IMR-90 (cell line): ENCODE data around the gene L3MBTL4. TPM values are rescaled to one million over a fixed set of nuclear protein-coding genes. Genes with fewer than 3 reads are reported as not detected.

Experiments
- ATAC-seq: fragments of 200-7000 bp; cut with Tn5 transposase; 2 replicates; pipeline ENCODE4 v1.9.1; 2020; ENCODE audit warnings: low read depth, mild to moderate bottlenecking, moderate library complexity
- BruUV-seq: library from RNA; stranded (reverse); fragments of 400-500 nt; replicated peaks from 2 replicates; lab custom pipeline; 2021; lab: Mats Ljungman, UMichigan
- CTCF ChIA-PET: fragments of 300-600 bp; formaldehyde crosslinking; extraction: SDS; loops from one replicate; lab custom pipeline; 2021; ENCODE audit warnings: antibody characterized with exemption; lab: Yijun Ruan, JAX
- POLR2A ChIA-PET: fragments of 300-600 bp; sonication (Branson Sonifier 250); formaldehyde crosslinking; loops from one replicate; lab custom pipeline; 2022; ENCODE audit warnings: antibody characterized with exemption; ENCODE audit not compliant: unreplicated experiment; lab: Charles Lee
- DNase-seq: peaks from one replicate; pipeline ENCODE4 v3.0.0; 2013
- H2AFZ ChIP-seq: replicated peaks from 2 replicates; pipeline ENCODE3; 2013; ENCODE audit warnings: low read length, mild to moderate bottlenecking; ENCODE audit not compliant: poor library complexity
- H2AK5ac ChIP-seq: 2 replicates; pipeline ENCODE4 v1.6.1; 2013; ENCODE audit warnings: low read depth, low read length, inconsistent platforms
- H2AK9ac ChIP-seq: replicated peaks from 2 replicates; pipeline ENCODE3; 2013; ENCODE audit warnings: mild to moderate bottlenecking, low read depth, low read length, moderate library complexity; ENCODE audit not compliant: poor library complexity
- H2BK120ac ChIP-seq: 2 replicates; pipeline ENCODE4 v1.6.1; 2013; ENCODE audit warnings: low read depth, low read length, inconsistent platforms
- H2BK15ac ChIP-seq: 3 replicates; pipeline ENCODE4 v1.6.1; 2013; ENCODE audit warnings: low read depth, low read length, inconsistent platforms
- H2BK20ac ChIP-seq: 2 replicates; pipeline ENCODE4 v1.6.1; 2013; ENCODE audit warnings: low read depth, mild to moderate bottlenecking, inconsistent platforms, low read length, moderate library complexity
- H2BK5ac ChIP-seq: 2 replicates; pipeline ENCODE4 v1.6.1; 2013; ENCODE audit warnings: mild to moderate bottlenecking, low read depth, low read length, inconsistent platforms; ENCODE audit not compliant: poor library complexity, severe bottlenecking
- H3K14ac ChIP-seq: replicated peaks from 2 replicates; pipeline ENCODE4 v1.6.1; 2013; ENCODE audit warnings: low read depth, low read length, inconsistent platforms
- H3K18ac ChIP-seq: 2 replicates; pipeline ENCODE4 v1.6.1; 2013; ENCODE audit warnings: low read depth, low read length, control low read depth
- H3K23ac ChIP-seq: 2 replicates; pipeline ENCODE4 v1.6.1; 2013; ENCODE audit warnings: low read depth, low read length, inconsistent platforms
- H3K27ac ChIP-seq: 2 replicates; pipeline ENCODE4 v1.5.1; 2013; ENCODE audit warnings: mild to moderate bottlenecking, control low read depth, low read length; ENCODE audit not compliant: insufficient read depth
- H3K27me3 ChIP-seq: 2 replicates; pipeline ENCODE4 v1.6.1; 2013; ENCODE audit warnings: low read length; ENCODE audit not compliant: control insufficient read depth, insufficient read depth
- H3K36me3 ChIP-seq: 2 replicates; pipeline ENCODE4 v1.6.1; 2013; ENCODE audit warnings: low read length, mixed read lengths; ENCODE audit not compliant: control insufficient read depth, insufficient read depth
- H3K4ac ChIP-seq: 2 replicates; pipeline ENCODE4 v1.6.1; 2013; ENCODE audit warnings: low read depth, low read length, inconsistent platforms
- H3K4me1 ChIP-seq: 2 replicates; pipeline ENCODE4 v1.6.1; 2013; ENCODE audit warnings: low read length, mixed read lengths; ENCODE audit not compliant: control insufficient read depth, insufficient read depth
- H3K4me2 ChIP-seq: 2 replicates; pipeline ENCODE4 v1.6.1; 2013; ENCODE audit warnings: low read depth, mild to moderate bottlenecking, control low read depth, low read length, moderate library complexity
- H3K4me3 ChIP-seq: 2 replicates; pipeline ENCODE4 v1.5.1; 2013; ENCODE audit warnings: low read depth, mild to moderate bottlenecking, control low read depth, low read length, moderate library complexity; ENCODE audit not compliant: insufficient read depth
- H3K56ac ChIP-seq: 2 replicates; pipeline ENCODE4 v1.6.1; 2013; ENCODE audit warnings: low read length, inconsistent platforms; ENCODE audit not compliant: insufficient read depth; ENCODE audit errors: extremely low read depth
- H3K79me1 ChIP-seq, 2 experiments: 2 replicates each; pipeline ENCODE4 v1.6.1; 2013; ENCODE audit warnings: low read length in 2 of 2, inconsistent platforms in 1 of 2, low read depth in 1 of 2
- H3K9ac ChIP-seq: 2 replicates; pipeline ENCODE4 v1.6.1; 2013; ENCODE audit warnings: low read depth, low read length, control low read depth
- H3K9me1 ChIP-seq: 2 replicates; pipeline ENCODE4 v1.6.1; 2013; ENCODE audit warnings: low read length, inconsistent platforms; ENCODE audit not compliant: insufficient read depth
- H3K9me3 ChIP-seq: 2 replicates; pipeline ENCODE4 v1.6.1; 2013; ENCODE audit warnings: low read length; ENCODE audit not compliant: control insufficient read depth, insufficient read depth
- H4K20me1 ChIP-seq: 2 replicates; pipeline ENCODE4 v1.6.1; 2013; ENCODE audit warnings: low read length, inconsistent platforms; ENCODE audit not compliant: insufficient read depth
- H4K5ac ChIP-seq: 2 replicates; pipeline ENCODE4 v1.6.1; 2013; ENCODE audit warnings: mild to moderate bottlenecking, low read depth, low read length, control low read depth
- H4K8ac ChIP-seq, 2 experiments: 2 replicates each; pipeline ENCODE4 v1.6.1; 2013; ENCODE audit warnings: low read depth in 2 of 2, low read length in 2 of 2, control low read depth in 1 of 2, inconsistent platforms in 1 of 2
- H4K91ac ChIP-seq: 2 replicates; pipeline ENCODE4 v1.6.1; 2013; ENCODE audit warnings: low read depth, low read length, inconsistent platforms; ENCODE audit not compliant: insufficient read depth
- BHLHE40 ChIP-seq: fragments of 150-350 bp; IDR thresholded peaks from 2 replicates; pipeline ENCODE4 v1.6.1; 2016; ENCODE audit warnings: mild to moderate bottlenecking, low read depth, low read length
- CEBPB ChIP-seq: IDR thresholded peaks from 2 replicates; pipeline ENCODE4 v1.6.1; 2012; ENCODE audit warnings: low read depth, low read length, improper control_type of control experiment
- CHD1 ChIP-seq: IDR thresholded peaks from 2 replicates; pipeline ENCODE4 v1.6.1; 2012; ENCODE audit warnings: low read depth, low read length, improper control_type of control experiment
- CTCF ChIP-seq: conservative IDR thresholded peaks from 2 replicates; pipeline ENCODE4 v1.5.1; 2012; ENCODE audit warnings: mild to moderate bottlenecking, low read depth, low read length, improper control_type of control experiment
- ELK1 ChIP-seq: fragments of 150-350 bp; IDR thresholded peaks from 2 replicates; pipeline ENCODE4 v1.6.1; 2016; ENCODE audit warnings: low read depth, mild to moderate bottlenecking, low read length, moderate library complexity, borderline replicate concordance
- FOS ChIP-seq: fragments of 150-350 bp; IDR thresholded peaks from 2 replicates; pipeline ENCODE4 v1.6.1; 2016; ENCODE audit warnings: low read depth, low read length
- MAFK ChIP-seq: IDR thresholded peaks from 2 replicates; pipeline ENCODE4 v1.6.1; 2012; ENCODE audit warnings: low read depth, low read length, improper control_type of control experiment
- MAZ ChIP-seq: IDR thresholded peaks from 2 replicates; pipeline ENCODE4 v1.6.1; 2012; ENCODE audit warnings: low read depth, mild to moderate bottlenecking, low read length, improper control_type of control experiment, moderate library complexity, borderline replicate concordance
- MXI1 ChIP-seq: IDR thresholded peaks from 2 replicates; pipeline ENCODE4 v1.6.1; 2012; ENCODE audit warnings: low read depth, mild to moderate bottlenecking, low read length, moderate library complexity, borderline replicate concordance
- NFE2L2 ChIP-seq: fragments of 150-350 bp; IDR thresholded peaks from 2 replicates; pipeline ENCODE4 v1.6.1; 2016; ENCODE audit warnings: low read depth, mild to moderate bottlenecking, low read length
- POLR2A ChIP-seq: IDR thresholded peaks from 2 replicates; pipeline ENCODE4 v1.6.1; 2012; ENCODE audit warnings: mild to moderate bottlenecking, low read depth, low read length
- RAD21 ChIP-seq: IDR thresholded peaks from 2 replicates; pipeline ENCODE4 v1.6.1; 2012; ENCODE audit warnings: low read length, improper control_type of control experiment
- RCOR1 ChIP-seq: IDR thresholded peaks from 2 replicates; pipeline ENCODE4 v1.6.1; 2012; ENCODE audit warnings: mild to moderate bottlenecking, low read length, improper control_type of control experiment; ENCODE audit not compliant: insufficient replicate concordance
- RFX5 ChIP-seq: IDR thresholded peaks from 2 replicates; pipeline ENCODE4 v1.8.0; 2012; ENCODE audit warnings: low read depth, mild to moderate bottlenecking, low read length, moderate library complexity
- SMC3 ChIP-seq: fragments of 150-350 bp; IDR thresholded peaks from 2 replicates; pipeline ENCODE4 v1.6.1; 2016; ENCODE audit warnings: low read depth, mild to moderate bottlenecking, antibody characterized with exemption, low read length, moderate library complexity
- USF2 ChIP-seq: fragments of 150-350 bp; IDR thresholded peaks from 2 replicates; pipeline ENCODE4 v1.6.1; 2017; ENCODE audit warnings: mild to moderate bottlenecking, antibody characterized with exemption, low read length, low read depth
- whole genome bisulfite sequencing, 2 experiments: methylation state at CpG; one replicate each; pipeline versions ENCODE4 v1.1.5 to v1.1.7; 2013; ENCODE audit warnings: missing lambda C conversion rate in 2 of 2; ENCODE audit not compliant: insufficient read length in 1 of 2; ENCODE audit errors: extremely low coverage in 2 of 2; 5-methylcytosine and 5-hydroxymethylcytosine counted together
- dilution Hi-C: fragments of 300-500 bp; cut with HindIII; formaldehyde crosslinking; loops from one replicate; pipeline ENCODE4 v1.14.3; 2018; ENCODE audit warnings: low sequenced_read_pairs; ENCODE audit not compliant: unreplicated experiment
- in situ Hi-C: fragments of 300-500 bp; cut with MboI; formaldehyde crosslinking; loops from 3 replicates; pipeline ENCODE4 v1.14.3; 2019; ENCODE audit warnings: low sequenced_read_pairs, inconsistent platforms, mixed read lengths
- intact Hi-C: fragments of 100-400 bp; cut with micrococcal nuclease; formaldehyde crosslinking; loops from 2 replicates; pipeline ENCODE4 v1.10.0; 2022
- polyA plus RNA-seq, 3 experiments: library from polyadenylated mRNA; depleted of rRNA; stranded (reverse); fragments of >200 nt; gene quantifications; 2 replicates each; pipeline ENCODE4 v1.2.3, GENCODE V29; 2012; ENCODE audit warnings: low replicate concordance in 1 of 3
- total RNA-seq: library from RNA; depleted of rRNA; stranded (reverse); fragments of >200 nt; gene quantifications from 2 replicates; pipeline ENCODE4 v1.2.3, GENCODE V29; 2012

Gene L3MBTL4
- total and polyA plus RNA-seq, 2 of the 4 experiments (the other 2 are of a cell fraction): under 0.01 to 0.02 TPM

- no TSS peak for BruUV-seq
- H2BK20ac ChIP-seq: no peak overlapping the region
- H3K23ac ChIP-seq: no peak overlapping the region
- H3K27ac ChIP-seq: no peak overlapping the region
- H3K27me3 ChIP-seq: no peaks in the 10 kb centered on the region; the same call in 1 of the 2 replicates
- no peak overlapping the region for H4K5ac ChIP-seq
- no peak overlapping the region for H2AK5ac ChIP-seq
- no peak overlapping the region for H2BK15ac ChIP-seq
- no peak overlapping the region for H3K4me3 ChIP-seq
- no peak overlapping the region for H3K56ac ChIP-seq
- H3K18ac ChIP-seq: no peak overlapping the region
- ATAC-seq: no peak
- no peaks in the 10 kb centered on the region for H3K36me3 ChIP-seq
- no CpG with 5 or more reads among the region's 3 CpGs for WGBS, 2 experiments
- dilution Hi-C loops (no loop called here), intact Hi-C loops (no loop called here), in situ Hi-C loops (no loop called here)
- ChIA-PET POLR2A (no interaction called here), CTCF (no interaction called here)
- no peak overlapping the region for H3K4me2 ChIP-seq
- H3K9me3 ChIP-seq: no peaks in the 10 kb centered on the region
- no peak overlapping the region for H4K91ac ChIP-seq
- no peaks in the 10 kb centered on the region for H4K20me1 ChIP-seq
- no peak overlapping the region for H2AK9ac ChIP-seq
- peak overlapping the region; percentile 10 for H2AFZ ChIP-seq
- no peak overlapping the region for H3K9ac ChIP-seq
- no peak for TF ChIP-seq POLR2A
- TF ChIP-seq CHD1: no peak
- no peak for TF ChIP-seq SMC3
- no peak for TF ChIP-seq MAZ
- no peak for TF ChIP-seq MAFK
- no peak for TF ChIP-seq USF2
- no peak for TF ChIP-seq ELK1
- no peak for TF ChIP-seq MXI1
- no peak for TF ChIP-seq BHLHE40
- no peak for TF ChIP-seq RFX5
- no peak for TF ChIP-seq CEBPB
- no peak for TF ChIP-seq RCOR1
- no peak for TF ChIP-seq FOS
- TF ChIP-seq RAD21: no peak
- TF ChIP-seq NFE2L2: no peak
- TF ChIP-seq CTCF: no peak
- no peaks in the 10 kb centered on the region for H3K79me1 ChIP-seq
- no peak overlapping the region for H2BK5ac ChIP-seq
- H3K4ac ChIP-seq: no peak overlapping the region
- H3K4me1 ChIP-seq: no peaks in the 10 kb centered on the region
- no peak overlapping the region for H2BK120ac ChIP-seq
- no peaks in the 10 kb centered on the region for H3K9me1 ChIP-seq
- H3K14ac ChIP-seq: no peak overlapping the region
- no peak for DNase-seq
- no peak overlapping the region for H4K8ac ChIP-seq
These were observed 476.9 kb downstream of the L3MBTL4 start for GRCh38 chr18:5937795-5938194.
